Measurements from ENCODE around the gene PRR5L.
"Not testable (repeated sequence)": the region's sequence is repeated elsewhere in the genome, so short reads cannot be mapped to it uniquely, and the experiment has no call there.

Gene PRR5L

GRCh38 chr11:36469881-36470802 lies 174.1 kb downstream of the PRR5L start:
- no peak for DNase-seq

GRCh38 chr11:36471577-36471976 lies 175.5 kb downstream of the PRR5L start:
- DNase-seq = no peak

GRCh38 chr11:36475192-36475591 lies 179.1 kb downstream of the PRR5L start:
- DNase-seq = no peak

DNA sequence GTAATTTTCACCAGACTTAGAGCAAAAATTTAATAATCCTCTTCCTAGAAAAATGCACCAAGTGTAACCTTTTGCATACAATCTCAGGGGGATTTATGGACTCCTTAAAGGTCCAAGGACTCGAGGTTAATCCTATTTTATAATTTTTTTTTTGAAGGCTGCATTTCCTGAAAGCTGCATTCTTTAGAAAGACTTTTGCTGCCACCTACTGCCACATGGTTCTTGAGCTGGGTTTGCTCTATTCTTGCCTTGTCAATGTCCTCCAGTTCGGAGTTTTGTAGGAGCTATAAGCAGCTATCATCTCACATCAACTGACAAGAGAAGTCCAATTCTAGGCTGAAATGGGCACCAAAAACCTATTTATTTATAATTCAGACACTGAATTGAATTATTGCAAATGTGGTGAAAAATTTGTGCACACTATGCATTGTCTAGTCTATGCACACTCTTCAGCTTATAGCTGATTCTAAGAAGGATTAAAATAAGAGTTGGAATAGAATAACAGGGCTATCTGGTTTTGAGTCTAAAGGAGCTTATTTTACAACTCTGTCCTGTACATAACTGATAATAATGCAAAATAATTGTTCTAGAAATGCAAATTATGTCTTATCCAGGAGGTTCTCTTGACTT lies 182.7 kb downstream of the PRR5L start:
- DNase-seq = no peak

- DNase-seq = no peak
Observed at GRCh38 chr11:36480833-36481232, 184.7 kb downstream of the PRR5L start.

GRCh38 chr11:36483042-36483441 lies 187.0 kb downstream of the PRR5L start:
- not testable (repeated sequence) for DNase-seq

GRCh38 chr11:36485298-36486002 lies 189.4 kb downstream of the PRR5L start:
- DNase-seq = no peak

GRCh38 chr11:36487619-36488018 lies 191.5 kb downstream of the PRR5L start:
- no peak for DNase-seq

GRCh38 chr11:36488096-36488495 lies 192.0 kb downstream of the PRR5L start:
- no peak for DNase-seq

- no peak for DNase-seq
Observed at GRCh38 chr11:36490026-36490806, 194.1 kb downstream of the PRR5L start.

DNA sequence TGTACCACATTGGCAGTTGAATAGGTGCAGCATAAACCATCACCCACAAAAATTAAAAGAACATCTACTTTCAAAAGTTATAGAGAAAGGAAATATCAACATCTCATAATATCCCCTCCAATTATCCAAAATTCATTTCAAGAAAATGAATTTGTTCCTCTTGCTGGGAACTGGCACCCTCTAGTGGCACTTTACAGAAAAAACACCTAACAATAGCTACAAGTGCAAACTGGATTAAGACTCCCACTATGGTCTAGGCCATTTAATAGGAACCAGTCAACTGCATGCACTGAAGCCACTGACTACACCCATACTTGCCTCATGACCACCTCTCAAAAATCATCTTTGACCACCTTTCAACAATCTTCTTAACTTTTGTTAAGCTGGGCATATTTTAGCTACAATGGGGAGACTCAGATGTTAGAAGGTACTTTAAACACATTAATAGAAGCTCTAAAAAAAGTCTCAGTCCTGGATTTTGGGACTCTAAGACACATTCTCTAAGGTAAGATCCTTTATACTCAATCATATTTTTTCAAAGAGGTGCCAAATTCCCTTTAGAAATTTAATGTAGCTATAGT lies 196.7 kb downstream of the PRR5L start:
- peak in 1 of 2 donors; percentile 23 for DNase-seq

DNA sequence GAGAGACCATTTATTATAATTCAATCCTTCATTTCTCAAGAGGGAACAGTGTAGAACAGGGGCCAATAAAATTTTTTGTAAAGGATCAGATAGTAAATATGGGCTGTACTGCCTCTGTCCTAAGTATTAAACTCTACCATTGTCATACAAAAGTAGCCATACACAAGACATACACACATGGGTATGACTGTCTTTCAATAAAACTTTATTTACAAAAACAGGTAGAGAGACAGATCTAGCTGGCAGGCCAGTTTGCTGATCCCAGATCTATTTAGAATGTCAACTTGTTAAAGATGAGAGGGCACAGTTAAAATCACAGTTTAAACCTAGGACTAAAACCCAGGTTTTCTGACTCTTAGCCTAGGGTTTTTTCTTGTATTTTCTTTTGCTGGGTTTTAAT lies 197.2 kb downstream of the PRR5L start:
- DNase-seq = no peak

- no peak for DNase-seq
Observed at GRCh38 chr11:36498721-36499120, 202.6 kb downstream of the PRR5L start.

DNA sequence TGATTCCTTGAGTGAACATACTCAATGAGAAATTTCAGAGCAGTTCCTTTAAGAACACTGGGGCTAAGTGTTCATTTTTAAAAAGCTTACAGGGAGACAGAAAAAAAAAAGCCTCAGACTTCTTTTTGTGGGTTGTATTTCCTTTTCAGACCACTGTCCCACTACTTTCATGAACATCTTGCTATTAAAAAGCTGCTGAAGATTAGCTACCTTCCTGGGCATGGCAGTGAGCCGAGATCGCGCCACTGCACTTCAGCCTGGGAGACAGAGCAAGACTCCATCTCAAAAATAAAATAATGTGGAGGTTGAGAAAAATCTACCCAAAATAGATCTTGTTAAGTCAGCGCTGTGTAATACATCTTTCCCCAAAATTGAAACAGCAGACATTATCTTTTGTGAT lies 203.2 kb downstream of the PRR5L start:
- no peak for DNase-seq

- DNase-seq = no peak
Observed at GRCh38 chr11:36500315-36500721, 204.2 kb downstream of the PRR5L start.

- DNase-seq = no peak
Observed at GRCh38 chr11:36501236-36501635, 205.1 kb downstream of the PRR5L start.

GRCh38 chr11:36507824-36508489 lies 211.9 kb downstream of the PRR5L start:
- DNase-seq = no peak

DNA sequence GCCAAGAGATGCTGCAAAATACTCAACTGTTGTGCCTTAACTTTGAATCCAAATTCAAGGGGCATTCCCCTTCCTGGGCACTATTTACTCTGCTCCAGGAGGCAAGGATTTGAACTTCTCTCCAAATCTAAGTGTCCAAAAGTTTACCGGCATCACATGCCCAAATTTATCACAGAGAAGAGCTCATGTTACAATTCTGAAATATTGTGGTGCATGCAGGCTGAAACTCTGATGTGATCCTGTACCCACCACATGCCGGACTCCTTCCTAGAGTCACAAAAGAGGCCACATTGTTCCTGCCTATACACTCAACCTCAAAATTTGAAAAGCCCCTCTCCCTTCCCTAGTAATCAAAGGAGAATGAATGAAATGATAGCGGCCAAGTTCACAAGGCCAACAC lies 212.7 kb downstream of the PRR5L start:
- no peak for DNase-seq

- DNase-seq = peak; percentile 16 to 28
Observed at GRCh38 chr11:36509201-36509639, 213.1 kb downstream of the PRR5L start.

DNA sequence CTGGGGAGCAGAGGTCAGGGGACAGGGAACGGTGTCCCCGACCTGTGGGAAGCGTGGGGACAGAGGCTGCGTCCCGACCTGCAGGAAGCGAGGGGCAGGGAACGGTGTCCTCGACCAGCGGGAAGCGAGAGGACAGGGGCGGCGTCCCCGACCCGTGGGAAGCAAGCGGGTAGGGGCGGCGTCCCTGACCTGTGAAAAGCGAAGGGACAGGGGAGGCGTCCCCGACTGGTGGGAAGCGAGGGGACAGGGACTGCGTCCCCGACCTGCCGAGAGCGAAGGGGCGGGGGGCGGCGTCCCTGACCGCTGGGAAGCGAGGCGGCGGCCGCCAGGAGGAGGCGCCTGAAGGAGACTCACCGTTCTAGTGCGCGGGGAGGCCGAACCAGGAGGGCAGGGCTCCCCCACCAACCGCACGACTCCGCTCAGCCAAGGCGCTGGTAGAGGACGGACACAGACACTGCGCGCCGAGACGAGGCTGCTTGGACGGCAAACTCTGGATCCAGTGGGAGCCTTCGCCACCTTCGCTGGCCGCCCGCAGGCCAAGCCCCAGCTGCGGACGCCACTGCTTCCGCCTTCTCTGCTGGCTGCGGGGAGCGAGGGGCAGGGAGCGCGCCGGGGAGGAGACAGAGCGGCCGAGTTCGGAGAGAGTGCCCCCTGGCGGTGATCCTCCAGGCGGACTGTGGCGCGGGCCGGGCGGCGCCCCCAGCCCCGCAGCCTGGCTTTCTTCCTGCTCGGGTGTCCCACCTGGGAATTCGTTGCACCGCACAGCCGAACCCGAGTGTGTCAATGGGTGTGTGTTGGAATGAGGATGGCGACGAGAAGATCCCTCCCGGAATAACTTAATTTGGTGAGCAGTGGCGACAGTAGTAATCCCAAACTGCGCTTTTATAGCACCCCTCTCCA lies 213.9 kb downstream of the PRR5L start, which contains the start of gene TRAF6:
Gene TRAF6, minus strand, starts transcription at position 579 of the 900 bp plus-strand sequence. CDS start 8,757 bp downstream, outside the sequence.
- peak; percentile 95 for DNase-seq

DNA sequence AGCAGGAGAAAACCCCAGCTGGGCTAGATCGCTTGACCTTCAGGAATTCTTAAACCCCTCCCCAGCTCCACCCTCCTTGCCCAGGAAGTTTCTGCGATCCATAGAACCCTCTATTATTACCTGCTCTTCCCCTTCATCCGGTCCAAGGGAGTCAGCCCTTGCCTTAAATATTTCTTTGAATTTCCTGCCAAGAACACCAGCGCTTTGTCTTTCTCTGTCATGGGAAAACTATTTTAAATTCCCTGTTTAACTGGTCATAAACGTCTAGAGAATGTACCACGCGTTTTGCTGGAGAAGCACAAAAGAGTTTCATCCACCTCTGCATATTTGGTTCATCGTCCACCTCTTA lies 214.5 kb downstream of the PRR5L start:
- no peak for DNase-seq

Data from stimulated activated CD4-positive, alpha-beta T cell treated with anti-CD3 and anti-CD28 coated beads, Interleukin-2, amount 100 ng/mL, for 24 hours (primary cell).